ENCODE measurements around the gene HSPA6. TPM values are rescaled to one million over a fixed set of nuclear protein-coding genes. Genes with fewer than 3 reads are reported as not detected.
A peak's percentile ranks its signal among the peaks of the same experiment; 100 is the strongest.
"Not testable (repeated sequence)": the region's sequence is repeated elsewhere in the genome, so short reads cannot be mapped to it uniquely, and the experiment has no call there.

The HSPA6 gene
- total RNA-seq, 1 donor from 2014 or later = 0.68 TPM

DNA sequence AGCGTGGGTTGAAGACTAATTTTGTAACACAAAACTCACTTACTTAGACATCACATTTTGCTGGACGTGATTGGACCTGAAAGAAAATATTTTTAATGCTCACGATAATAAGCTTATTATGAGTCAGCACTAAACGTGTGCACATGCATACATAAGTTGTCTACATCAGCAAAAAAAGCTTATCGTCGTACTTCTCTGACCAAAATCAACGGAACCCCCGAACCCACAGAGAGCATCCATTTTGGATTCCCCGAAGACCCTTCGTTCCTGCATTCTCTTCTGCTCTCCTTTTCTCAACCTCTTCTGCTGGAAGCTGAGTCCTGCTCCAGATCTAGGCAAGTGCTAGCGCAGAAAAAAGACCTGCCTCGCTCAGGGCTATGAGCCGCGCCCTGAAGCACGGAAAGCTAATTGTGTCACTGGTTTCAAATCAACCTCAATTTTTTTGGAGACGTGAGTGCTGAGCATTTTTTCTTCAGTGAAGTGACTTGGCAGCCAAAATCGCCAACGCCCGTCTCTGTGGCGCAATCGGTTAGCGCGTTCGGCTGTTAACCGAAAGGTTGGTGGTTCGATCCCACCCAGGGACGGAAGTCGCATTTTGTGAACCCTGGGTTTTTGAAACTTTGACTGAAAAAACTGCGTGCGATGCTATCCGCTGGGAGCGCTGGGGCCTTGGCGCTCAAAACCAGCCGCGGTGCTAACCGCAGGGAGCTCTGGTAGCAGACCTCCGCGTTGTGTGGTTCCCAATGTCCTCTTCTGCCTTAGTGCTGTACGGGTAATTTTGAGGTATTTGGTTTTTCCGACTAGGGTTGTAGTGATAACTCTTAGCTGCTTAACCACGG is 15.6 kb downstream of the HSPA6 start:
- Mint-ChIP-seq H3K27me3 (ENCODE audit: low read depth, unreplicated experiment) (peaks cover 14% of the 10 kb centered on the region), H3K4me3 (ENCODE audit: unreplicated experiment) (peak overlapping the region; percentile 93), H3K27ac (ENCODE audit: unreplicated experiment) (peak overlapping the region; percentile 91)
- not testable (repeated sequence) for H4K20me1 ChIP-seq (ENCODE audit: insufficient read depth, low read length); H3K27me3 ChIP-seq (ENCODE audit: insufficient read depth, low read length); H3K79me2 ChIP-seq (ENCODE audit: insufficient read depth, low read length); H3K9me3 ChIP-seq (ENCODE audit: insufficient read depth, low read depth, low read length); H3K4me1 ChIP-seq (ENCODE audit: insufficient read depth, low read length); H3K9me3 Mint-ChIP-seq (ENCODE audit: unreplicated experiment); H3K36me3 Mint-ChIP-seq (ENCODE audit: low read depth, unreplicated experiment); H3K4me1 Mint-ChIP-seq (ENCODE audit: low read depth, unreplicated experiment); FAIRE-seq; H3K36me3 ChIP-seq (ENCODE audit: insufficient read depth, low read length)
- Histone ChIP-seq H3K9ac (ENCODE audit: low read length) (peak overlapping the region; percentile 78), H2AFZ (ENCODE audit: low read depth, low read length) (peak overlapping the region; percentile 91), H3K4me2 (ENCODE audit: low read length) (peak overlapping the region; percentile 94), H3K4me3 (ENCODE audit: insufficient read depth, low read depth, low read length) (peak overlapping the region; percentile 90), H3K27ac (ENCODE audit: low read depth, low read length) (peak overlapping the region; percentile 44)
- DNase-seq (ENCODE audit: low read depth) = peak; percentile 78

DNA sequence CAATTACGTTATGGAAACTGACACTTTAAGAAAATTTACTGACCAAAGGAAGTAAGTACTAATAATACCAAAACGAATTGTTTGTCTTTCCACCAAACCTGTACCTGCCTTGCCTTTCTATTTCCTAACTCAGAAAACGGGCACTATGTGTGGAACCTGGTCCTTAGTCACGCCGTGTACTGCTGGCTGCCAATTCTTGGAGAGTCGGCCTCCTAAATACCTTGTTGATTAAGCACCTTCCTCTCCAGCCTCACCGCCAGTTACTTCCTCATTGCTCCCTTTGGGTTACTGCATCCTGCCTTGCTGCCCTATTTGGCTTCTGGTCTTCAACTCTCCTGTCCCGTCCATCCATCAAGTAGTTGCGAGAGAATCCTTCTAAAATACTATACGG is 16.2 kb downstream of the HSPA6 start:
- H3K79me2 ChIP-seq (ENCODE audit: insufficient read depth, low read length); H4K20me1 ChIP-seq (ENCODE audit: insufficient read depth, low read length); FAIRE-seq; DNase-seq (ENCODE audit: low read depth); H3K9ac ChIP-seq (ENCODE audit: low read length); H3K4me1 ChIP-seq (ENCODE audit: insufficient read depth, low read length); H3K9me3 Mint-ChIP-seq (ENCODE audit: unreplicated experiment); H3K36me3 ChIP-seq (ENCODE audit: insufficient read depth, low read length); H3K27me3 ChIP-seq (ENCODE audit: insufficient read depth, low read length); H3K4me3 ChIP-seq (ENCODE audit: insufficient read depth, low read depth, low read length); H2AFZ ChIP-seq (ENCODE audit: low read depth, low read length); H3K27ac Mint-ChIP-seq (ENCODE audit: unreplicated experiment); H3K9me3 ChIP-seq (ENCODE audit: insufficient read depth, low read depth, low read length); H3K27ac ChIP-seq (ENCODE audit: low read depth, low read length); H3K4me1 Mint-ChIP-seq (ENCODE audit: low read depth, unreplicated experiment); H3K36me3 Mint-ChIP-seq (ENCODE audit: low read depth, unreplicated experiment): not testable (repeated sequence)
- Mint-ChIP-seq H3K4me3 (ENCODE audit: unreplicated experiment) (peak overlapping the region; percentile 48), H3K27me3 (ENCODE audit: low read depth, unreplicated experiment) (peaks cover 20% of the 10 kb centered on the region)
- peak overlapping the region; percentile 94 for H3K4me2 ChIP-seq (ENCODE audit: low read length)

DNA sequence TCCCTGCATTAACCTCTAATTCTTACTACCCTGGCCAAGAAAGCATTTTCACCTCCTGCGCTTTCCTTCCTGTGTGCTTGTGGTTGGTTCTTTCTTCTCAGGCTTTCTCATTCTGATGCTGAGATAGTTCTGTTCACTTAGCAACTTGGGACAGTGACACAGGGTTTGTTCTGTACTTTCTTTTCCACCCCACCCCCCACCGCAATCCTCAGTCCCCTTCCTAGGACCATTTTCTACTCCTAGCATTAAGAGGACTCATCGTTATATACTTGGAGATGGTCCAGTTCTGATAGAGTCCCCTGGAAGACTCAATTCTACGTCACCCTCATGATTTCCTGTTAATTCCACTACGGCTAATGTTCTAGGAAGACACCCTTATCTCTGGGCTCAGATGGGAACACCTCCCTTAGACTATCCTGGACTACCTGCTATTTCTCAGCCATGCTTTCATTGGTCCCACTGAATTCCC is 17.8 kb downstream of the HSPA6 start:
- not testable (repeated sequence) for H4K20me1 ChIP-seq (ENCODE audit: insufficient read depth, low read length); H3K4me1 ChIP-seq (ENCODE audit: insufficient read depth, low read length); H3K36me3 ChIP-seq (ENCODE audit: insufficient read depth, low read length); FAIRE-seq; H3K9ac ChIP-seq (ENCODE audit: low read length); H3K4me3 Mint-ChIP-seq (ENCODE audit: unreplicated experiment); H3K27me3 ChIP-seq (ENCODE audit: insufficient read depth, low read length); H3K36me3 Mint-ChIP-seq (ENCODE audit: low read depth, unreplicated experiment); DNase-seq (ENCODE audit: low read depth); H3K9me3 ChIP-seq (ENCODE audit: insufficient read depth, low read depth, low read length); H3K4me2 ChIP-seq (ENCODE audit: low read length); H3K27ac ChIP-seq (ENCODE audit: low read depth, low read length); H2AFZ ChIP-seq (ENCODE audit: low read depth, low read length); H3K4me3 ChIP-seq (ENCODE audit: insufficient read depth, low read depth, low read length); H3K4me1 Mint-ChIP-seq (ENCODE audit: low read depth, unreplicated experiment); H3K27ac Mint-ChIP-seq (ENCODE audit: unreplicated experiment); H3K79me2 ChIP-seq (ENCODE audit: insufficient read depth, low read length); H3K9me3 Mint-ChIP-seq (ENCODE audit: unreplicated experiment)
- peaks cover 20% of the 10 kb centered on the region for H3K27me3 Mint-ChIP-seq (ENCODE audit: low read depth, unreplicated experiment)

DNA sequence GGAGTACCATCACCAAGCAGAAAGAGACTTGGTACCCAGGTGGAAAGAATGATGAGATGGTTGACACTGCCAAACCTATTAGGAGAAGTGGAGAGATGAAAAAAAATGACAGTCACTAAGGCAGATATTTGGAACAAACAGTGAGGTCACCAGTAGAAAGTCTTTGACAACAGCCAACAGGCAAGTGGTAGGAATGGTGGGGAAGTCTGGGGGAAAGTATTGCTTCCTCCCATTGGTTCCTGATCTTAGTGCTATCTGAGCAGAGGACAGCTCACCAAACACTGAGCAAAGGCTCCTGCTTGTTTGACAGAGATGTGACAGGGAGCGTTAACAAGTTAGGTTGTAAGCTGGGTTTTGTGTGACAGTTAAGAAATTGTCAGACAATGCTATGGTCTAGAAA is 18.8 kb downstream of the HSPA6 start:
- not testable (repeated sequence) for H3K79me2 ChIP-seq (ENCODE audit: insufficient read depth, low read length); H3K4me1 ChIP-seq (ENCODE audit: insufficient read depth, low read length); H3K36me3 ChIP-seq (ENCODE audit: insufficient read depth, low read length); DNase-seq (ENCODE audit: low read depth); H3K9me3 Mint-ChIP-seq (ENCODE audit: unreplicated experiment); H4K20me1 ChIP-seq (ENCODE audit: insufficient read depth, low read length); H3K9ac ChIP-seq (ENCODE audit: low read length); H3K4me3 ChIP-seq (ENCODE audit: insufficient read depth, low read depth, low read length); H3K4me3 Mint-ChIP-seq (ENCODE audit: unreplicated experiment); H3K9me3 ChIP-seq (ENCODE audit: insufficient read depth, low read depth, low read length); H3K4me1 Mint-ChIP-seq (ENCODE audit: low read depth, unreplicated experiment); H3K27ac Mint-ChIP-seq (ENCODE audit: unreplicated experiment); FAIRE-seq; H3K36me3 Mint-ChIP-seq (ENCODE audit: low read depth, unreplicated experiment); H2AFZ ChIP-seq (ENCODE audit: low read depth, low read length); H3K27ac ChIP-seq (ENCODE audit: low read depth, low read length); H3K4me2 ChIP-seq (ENCODE audit: low read length); H3K27me3 ChIP-seq (ENCODE audit: insufficient read depth, low read length)
- peaks cover 20% of the 10 kb centered on the region for H3K27me3 Mint-ChIP-seq (ENCODE audit: low read depth, unreplicated experiment)

DNA sequence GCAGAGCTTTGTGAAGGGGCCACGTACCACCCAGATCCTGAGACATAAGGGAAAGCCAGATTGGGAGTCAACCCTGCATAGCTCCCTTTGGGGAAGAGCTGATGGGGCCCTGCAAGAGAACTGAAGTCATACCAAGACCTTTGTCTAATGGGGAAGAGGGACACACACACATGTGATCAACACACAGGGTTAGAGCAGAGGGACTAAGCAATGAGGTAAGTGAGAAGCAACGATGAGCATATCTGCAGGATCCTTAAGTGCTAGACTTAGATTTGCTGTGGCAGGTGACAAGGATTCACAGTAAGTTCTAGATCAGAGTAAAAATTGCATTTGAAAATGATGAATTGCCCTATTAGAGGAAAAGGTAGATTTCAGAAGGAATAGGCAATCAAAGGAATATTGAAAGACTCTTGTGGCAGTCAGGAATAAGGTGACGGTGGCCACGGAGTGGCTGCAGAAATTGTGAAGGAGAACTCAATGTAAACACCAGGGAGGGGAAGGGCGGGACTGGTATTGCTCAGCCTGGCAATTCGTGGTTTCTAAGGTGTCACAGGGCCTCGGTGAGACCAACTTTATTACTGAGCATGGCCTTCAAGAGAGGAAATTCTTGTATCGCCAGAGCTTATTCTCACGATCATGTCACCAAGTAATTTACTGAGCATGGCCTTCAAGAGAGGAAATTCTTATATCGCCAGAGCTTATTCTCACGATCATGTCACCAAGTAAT is 20.8 kb downstream of the HSPA6 start:
- not testable (repeated sequence) for DNase-seq (ENCODE audit: low read depth); H3K9ac ChIP-seq (ENCODE audit: low read length); H3K9me3 ChIP-seq (ENCODE audit: insufficient read depth, low read depth, low read length); H3K4me3 Mint-ChIP-seq (ENCODE audit: unreplicated experiment); H3K36me3 Mint-ChIP-seq (ENCODE audit: low read depth, unreplicated experiment); H3K4me2 ChIP-seq (ENCODE audit: low read length); H3K27ac ChIP-seq (ENCODE audit: low read depth, low read length); H3K9me3 Mint-ChIP-seq (ENCODE audit: unreplicated experiment); H2AFZ ChIP-seq (ENCODE audit: low read depth, low read length); H3K4me1 Mint-ChIP-seq (ENCODE audit: low read depth, unreplicated experiment); H3K27me3 ChIP-seq (ENCODE audit: insufficient read depth, low read length); H3K4me3 ChIP-seq (ENCODE audit: insufficient read depth, low read depth, low read length); H4K20me1 ChIP-seq (ENCODE audit: insufficient read depth, low read length); FAIRE-seq; H3K27ac Mint-ChIP-seq (ENCODE audit: unreplicated experiment); H3K79me2 ChIP-seq (ENCODE audit: insufficient read depth, low read length); H3K4me1 ChIP-seq (ENCODE audit: insufficient read depth, low read length); H3K36me3 ChIP-seq (ENCODE audit: insufficient read depth, low read length)
- H3K27me3 Mint-ChIP-seq (ENCODE audit: low read depth, unreplicated experiment) = peaks cover 22% of the 10 kb centered on the region

All from astrocyte (in vitro differentiated cells and primary cell).